HS-5 (cell line): ENCODE results near the gene ACTG1.

Experiments
- DNase-seq: peaks from one replicate; pipeline ENCODE4 v3.0.0-alpha.2; 2012; ENCODE audit warnings: low read depth

Gene ACTG1

DNA sequence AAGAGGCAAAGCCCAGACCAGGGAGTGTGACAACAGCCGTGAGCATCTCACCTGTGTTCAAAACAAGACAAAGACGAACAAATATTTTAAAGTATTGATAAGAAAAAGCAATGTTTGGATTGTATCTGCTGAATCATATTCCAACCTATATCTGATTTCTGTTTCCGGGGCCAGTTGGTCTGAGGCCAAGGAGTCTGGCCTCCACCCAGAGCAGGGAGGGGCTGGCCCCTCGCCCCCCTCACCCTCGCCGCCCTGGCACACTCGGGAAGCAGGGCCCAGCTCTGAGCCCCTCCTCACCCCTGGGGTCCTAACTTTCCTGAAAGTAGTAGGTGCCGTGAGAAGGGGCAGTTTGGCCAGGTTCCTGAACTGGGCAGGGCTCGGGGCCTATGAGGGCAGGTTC, 48.0 kb downstream of the ACTG1 start:
- no peak for DNase-seq

DNA sequence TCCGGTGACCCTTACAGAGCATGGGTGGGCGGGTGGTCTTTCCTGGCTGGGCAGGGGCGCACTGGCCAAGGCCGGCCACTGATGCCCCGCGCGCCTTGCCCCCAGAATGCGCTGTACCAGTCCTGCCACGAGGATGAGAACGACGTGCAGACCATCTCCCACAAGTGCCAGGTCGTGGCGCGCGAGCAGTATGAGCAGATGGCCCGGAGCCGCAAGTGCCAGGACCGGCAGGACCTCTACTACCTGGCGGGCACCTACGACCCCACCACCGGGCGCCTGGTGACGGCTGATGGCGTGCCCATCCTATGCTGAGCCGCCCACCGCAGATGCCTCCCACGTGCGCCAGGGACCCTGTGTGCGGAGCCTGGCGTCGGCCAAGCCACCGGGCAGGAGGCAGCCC, 49.1 kb downstream of the ACTG1 start:
- no peak for DNase-seq

DNA sequence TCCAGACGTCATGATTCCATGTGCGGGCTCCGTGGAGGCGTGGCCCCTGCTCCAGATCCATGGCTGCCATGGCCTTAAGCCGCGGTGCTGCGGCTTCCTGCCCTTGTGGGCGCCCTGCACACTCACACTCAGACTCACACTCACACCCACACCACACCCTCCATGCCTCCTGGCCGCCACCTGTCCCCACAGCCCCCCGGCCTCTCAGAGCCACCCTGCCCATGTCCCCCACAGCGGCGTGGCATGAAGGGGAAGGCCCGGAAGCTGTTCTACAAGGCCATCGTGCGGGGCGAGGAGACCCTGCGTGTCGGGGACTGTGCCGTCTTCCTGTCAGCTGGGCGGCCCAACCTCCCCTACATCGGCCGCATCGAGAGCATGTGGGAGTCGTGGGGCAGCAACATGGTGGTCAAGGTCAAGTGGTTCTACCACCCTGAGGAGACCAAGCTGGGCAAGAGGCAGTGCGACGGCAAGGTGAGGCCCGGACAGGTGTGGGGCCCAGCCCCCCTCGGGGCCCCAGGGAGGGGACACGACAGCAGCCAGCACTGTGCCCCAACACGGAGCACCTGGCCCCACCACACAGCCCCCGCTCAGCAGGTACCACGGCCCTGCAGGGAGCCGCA, 50.0 kb downstream of the ACTG1 start:
- no peak for DNase-seq

DNA sequence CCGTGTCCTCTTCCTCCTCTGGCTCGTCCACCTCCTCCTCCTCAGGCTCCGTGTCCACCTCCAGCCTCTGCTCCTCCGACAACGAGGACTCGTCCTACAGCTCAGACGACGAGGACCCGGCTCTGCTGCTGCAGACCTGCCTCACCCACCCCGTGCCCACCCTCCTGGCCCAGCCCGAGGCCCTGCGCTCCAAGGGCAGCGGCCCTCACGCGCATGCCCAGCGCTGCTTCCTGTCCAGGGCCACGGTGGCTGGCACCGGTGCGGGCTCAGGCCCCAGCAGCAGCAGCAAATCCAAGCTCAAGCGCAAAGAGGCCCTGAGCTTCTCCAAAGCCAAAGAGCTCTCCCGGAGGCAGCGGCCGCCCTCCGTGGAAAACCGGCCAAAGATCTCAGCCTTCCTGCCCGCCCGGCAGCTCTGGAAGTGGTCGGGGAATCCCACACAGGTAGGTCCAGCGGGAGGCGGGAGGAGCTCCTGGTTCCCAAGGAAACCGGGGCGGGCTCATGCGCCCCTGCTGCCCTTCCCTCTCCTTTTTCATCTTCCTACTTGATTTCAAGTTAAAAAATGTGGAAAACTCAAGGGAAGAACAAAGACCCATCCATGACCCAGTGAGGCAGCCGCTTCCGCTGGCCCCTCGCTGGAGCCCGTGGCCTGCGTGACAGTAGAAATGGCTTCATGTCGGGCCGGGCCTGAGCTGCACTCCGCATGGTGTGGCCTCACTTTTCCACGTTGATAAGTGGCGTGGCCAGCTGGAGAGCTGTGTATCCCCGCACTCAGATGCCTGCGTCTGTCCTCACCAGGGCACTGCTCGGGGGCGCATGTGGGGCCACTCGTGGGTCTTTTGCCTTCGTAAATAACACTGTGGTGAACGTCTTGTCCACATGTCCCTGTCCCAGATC, 50.7 kb downstream of the ACTG1 start:
- no peak for DNase-seq

DNA sequence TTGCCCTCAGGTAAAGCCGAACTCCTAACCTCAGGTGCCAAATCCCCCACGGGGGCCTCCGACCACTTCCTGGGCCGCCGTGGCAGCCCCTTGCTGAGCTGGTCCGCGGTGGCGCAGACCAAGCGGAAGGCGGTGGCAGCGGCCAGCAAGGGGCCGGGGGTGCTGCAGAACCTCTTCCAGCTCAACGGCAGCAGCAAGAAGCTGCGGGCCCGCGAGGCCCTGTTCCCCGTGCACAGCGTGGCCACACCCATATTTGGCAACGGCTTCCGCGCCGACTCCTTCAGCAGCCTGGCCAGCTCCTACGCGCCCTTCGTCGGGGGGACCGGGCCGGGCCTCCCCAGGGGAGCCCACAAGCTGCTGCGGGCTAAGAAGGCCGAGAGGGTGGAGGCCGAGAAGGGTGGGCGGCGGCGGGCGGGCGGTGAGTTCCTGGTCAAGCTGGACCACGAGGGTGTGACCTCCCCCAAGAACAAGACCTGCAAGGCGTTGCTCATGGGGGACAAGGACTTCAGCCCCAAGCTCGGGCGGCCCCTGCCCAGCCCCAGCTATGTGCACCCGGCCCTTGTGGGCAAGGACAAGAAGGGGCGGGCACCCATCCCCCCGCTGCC, 51.6 kb downstream of the ACTG1 start:
- DNase-seq: no peak
